Loucy (cell line): ENCODE measurements around the gene PYGM.

ENCODE experiments used
- H2AFZ ChIP-seq: fragments of 200-600 bp; sonication (generic); 2 replicates; pipeline ENCODE4 v1.6.0; 2016; ENCODE audit warnings: antibody characterized with exemption, mild to moderate bottlenecking, low read length, moderate library complexity
- H3F3A ChIP-seq: fragments of 200-600 bp; 2 replicates; pipeline ENCODE4 v1.6.0; 2016; ENCODE audit warnings: antibody characterized with exemption, low read depth, mild to moderate bottlenecking
- H3K27me3 ChIP-seq: fragments of 200-600 bp; sonication (generic); 2 replicates; pipeline ENCODE4 v1.6.1; 2014; ENCODE audit warnings: low read length, mild to moderate bottlenecking; ENCODE audit not compliant: insufficient read depth, poor library complexity, severe bottlenecking
- H3K36me3 ChIP-seq: fragments of 200-600 bp; sonication (generic); 2 replicates; pipeline ENCODE4 v1.6.1; 2016; ENCODE audit warnings: low read length; ENCODE audit not compliant: insufficient read depth
- H3K4me1 ChIP-seq: fragments of 200-600 bp; sonication (generic); 2 replicates; pipeline ENCODE4 v1.5.1; 2014; ENCODE audit warnings: low read length, mild to moderate bottlenecking; ENCODE audit not compliant: insufficient read depth, poor library complexity, severe bottlenecking
- H3K4me2 ChIP-seq: fragments of 200-600 bp; sonication (generic); 2 replicates; pipeline ENCODE4 v1.6.0; 2014; ENCODE audit warnings: antibody characterized with exemption, low read length, low read depth, mild to moderate bottlenecking; ENCODE audit not compliant: poor library complexity, severe bottlenecking
- H3K4me3 ChIP-seq: fragments of 200-600 bp; sonication (generic); 2 replicates; pipeline ENCODE4 v1.5.1; 2014; ENCODE audit warnings: low read length, mild to moderate bottlenecking, mixed read lengths; ENCODE audit not compliant: poor library complexity, severe bottlenecking
- H3K79me2 ChIP-seq: fragments of 200-600 bp; sonication (generic); 2 replicates; pipeline ENCODE4 v1.6.1; 2014; ENCODE audit warnings: low read length; ENCODE audit not compliant: insufficient read depth
- H3K9ac ChIP-seq: fragments of 200-600 bp; sonication (generic); 2 replicates; pipeline ENCODE4 v1.6.0; 2014; ENCODE audit warnings: mild to moderate bottlenecking, low read depth, low read length, moderate library complexity; ENCODE audit not compliant: poor library complexity, severe bottlenecking
- H3K9me2 ChIP-seq: fragments of 200-600 bp; sonication (generic); replicated peaks from 2 replicates; pipeline ENCODE4 v1.6.1; 2016; ENCODE audit warnings: low read depth, low read length, mixed read lengths
- H3K9me3 ChIP-seq: fragments of 200-600 bp; sonication (generic); 2 replicates; pipeline ENCODE4 v1.6.1; 2014; ENCODE audit warnings: mild to moderate bottlenecking, antibody characterized with exemption, low read length, low read depth; ENCODE audit not compliant: insufficient read depth
- H4K20me1 ChIP-seq: fragments of 200-600 bp; sonication (generic); 2 replicates; pipeline ENCODE4 v1.6.0; 2014; ENCODE audit warnings: antibody characterized with exemption, low read length, mild to moderate bottlenecking; ENCODE audit not compliant: insufficient read depth, poor library complexity, severe bottlenecking
- EZH2phosphoT487 ChIP-seq: fragments of 200-600 bp; IDR thresholded peaks from 2 replicates; pipeline ENCODE4 v1.6.1; 2018; ENCODE audit warnings: antibody characterized with exemption, mild to moderate bottlenecking, moderate library complexity, borderline replicate concordance
- TF ChIP-seq, protein P1 (sequence below): fragments of 200-600 bp; sonication (generic); conservative IDR thresholded peaks from 2 replicates; pipeline ENCODE4 v1.5.1; 2014; ENCODE audit warnings: mild to moderate bottlenecking, antibody characterized with exemption, low read length

Gene PYGM

DNA sequence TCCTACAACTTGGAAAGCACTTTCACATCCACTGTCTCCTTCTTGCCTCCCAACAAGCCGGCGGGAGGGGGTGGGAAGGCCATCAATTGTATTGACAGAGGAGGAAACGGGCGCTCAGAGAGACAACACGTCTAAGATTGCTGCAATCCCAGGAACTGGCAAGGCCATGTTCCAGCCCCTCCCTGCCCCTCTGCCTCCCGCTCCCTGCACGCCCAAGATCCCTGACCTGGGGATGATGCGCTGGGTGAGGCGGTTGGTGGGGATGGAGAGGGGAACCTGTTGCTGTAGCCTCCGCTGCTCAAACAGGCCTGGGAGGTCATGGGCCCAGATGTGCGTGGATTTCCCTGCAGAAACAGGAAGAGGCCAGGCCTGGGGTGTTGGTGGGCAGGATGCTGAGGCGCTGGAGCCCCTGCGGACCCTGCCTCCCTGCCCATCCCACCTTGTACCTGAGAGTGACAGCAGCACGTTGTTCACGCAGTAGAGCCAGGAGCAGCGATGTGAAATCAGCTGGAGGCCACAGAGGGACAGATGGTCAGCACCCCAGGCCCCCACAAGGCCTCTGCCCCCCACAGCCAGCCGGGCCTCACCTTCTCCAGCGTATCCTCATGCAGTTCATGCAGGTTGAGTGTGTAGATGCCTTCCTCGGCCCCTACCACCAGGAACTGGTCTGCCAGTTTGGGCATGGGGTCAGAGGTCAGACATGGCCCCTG lies 36.4 kb upstream of the PYGM start:
- Histone ChIP-seq H3K27me3 (no peaks in the 10 kb centered on the region), H3K9me2 (no peaks in the 10 kb centered on the region), H3K9ac (peak overlapping the region; percentile 61), H3K9me3 (no peaks in the 10 kb centered on the region), H3K79me2 (no peaks in the 10 kb centered on the region), H3F3A (peaks cover 2% of the 10 kb centered on the region; the same call in 1 of the 2 replicates), H3K4me3 (peak overlapping the region; percentile 42), H2AFZ (no peak overlapping the region), H3K4me2 (peak overlapping the region; percentile 66), H3K4me1 (peaks cover 52% of the 10 kb centered on the region), H3K36me3 (no peaks in the 10 kb centered on the region), H4K20me1 (no peaks in the 10 kb centered on the region)
- TF ChIP-seq, protein P1, sequence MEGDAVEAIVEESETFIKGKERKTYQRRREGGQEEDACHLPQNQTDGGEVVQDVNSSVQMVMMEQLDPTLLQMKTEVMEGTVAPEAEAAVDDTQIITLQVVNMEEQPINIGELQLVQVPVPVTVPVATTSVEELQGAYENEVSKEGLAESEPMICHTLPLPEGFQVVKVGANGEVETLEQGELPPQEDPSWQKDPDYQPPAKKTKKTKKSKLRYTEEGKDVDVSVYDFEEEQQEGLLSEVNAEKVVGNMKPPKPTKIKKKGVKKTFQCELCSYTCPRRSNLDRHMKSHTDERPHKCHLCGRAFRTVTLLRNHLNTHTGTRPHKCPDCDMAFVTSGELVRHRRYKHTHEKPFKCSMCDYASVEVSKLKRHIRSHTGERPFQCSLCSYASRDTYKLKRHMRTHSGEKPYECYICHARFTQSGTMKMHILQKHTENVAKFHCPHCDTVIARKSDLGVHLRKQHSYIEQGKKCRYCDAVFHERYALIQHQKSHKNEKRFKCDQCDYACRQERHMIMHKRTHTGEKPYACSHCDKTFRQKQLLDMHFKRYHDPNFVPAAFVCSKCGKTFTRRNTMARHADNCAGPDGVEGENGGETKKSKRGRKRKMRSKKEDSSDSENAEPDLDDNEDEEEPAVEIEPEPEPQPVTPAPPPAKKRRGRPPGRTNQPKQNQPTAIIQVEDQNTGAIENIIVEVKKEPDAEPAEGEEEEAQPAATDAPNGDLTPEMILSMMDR: no peak
- no peak for TF ChIP-seq EZH2phosphoT487

DNA sequence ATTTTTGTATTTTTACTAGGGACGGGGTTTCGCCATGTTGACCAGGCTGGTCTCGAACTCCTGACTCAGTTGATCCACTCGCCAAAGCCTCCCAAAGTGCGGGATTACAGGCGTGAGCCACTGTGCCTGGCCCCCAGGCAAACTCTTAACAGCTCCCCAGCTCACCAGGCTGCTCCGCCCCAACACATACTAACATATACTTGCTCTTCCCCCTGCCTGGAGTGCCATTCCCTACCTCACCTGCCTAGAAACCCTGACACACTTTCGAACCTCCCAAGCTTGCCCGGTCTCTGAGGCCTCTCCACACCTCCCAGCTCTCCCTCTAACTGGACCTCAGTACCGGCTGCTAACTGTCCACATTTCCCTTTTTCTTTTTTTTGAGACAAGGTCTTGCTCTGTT lies 34.8 kb upstream of the PYGM start:
- H3K79me2 ChIP-seq: no peaks in the 10 kb centered on the region

DNA sequence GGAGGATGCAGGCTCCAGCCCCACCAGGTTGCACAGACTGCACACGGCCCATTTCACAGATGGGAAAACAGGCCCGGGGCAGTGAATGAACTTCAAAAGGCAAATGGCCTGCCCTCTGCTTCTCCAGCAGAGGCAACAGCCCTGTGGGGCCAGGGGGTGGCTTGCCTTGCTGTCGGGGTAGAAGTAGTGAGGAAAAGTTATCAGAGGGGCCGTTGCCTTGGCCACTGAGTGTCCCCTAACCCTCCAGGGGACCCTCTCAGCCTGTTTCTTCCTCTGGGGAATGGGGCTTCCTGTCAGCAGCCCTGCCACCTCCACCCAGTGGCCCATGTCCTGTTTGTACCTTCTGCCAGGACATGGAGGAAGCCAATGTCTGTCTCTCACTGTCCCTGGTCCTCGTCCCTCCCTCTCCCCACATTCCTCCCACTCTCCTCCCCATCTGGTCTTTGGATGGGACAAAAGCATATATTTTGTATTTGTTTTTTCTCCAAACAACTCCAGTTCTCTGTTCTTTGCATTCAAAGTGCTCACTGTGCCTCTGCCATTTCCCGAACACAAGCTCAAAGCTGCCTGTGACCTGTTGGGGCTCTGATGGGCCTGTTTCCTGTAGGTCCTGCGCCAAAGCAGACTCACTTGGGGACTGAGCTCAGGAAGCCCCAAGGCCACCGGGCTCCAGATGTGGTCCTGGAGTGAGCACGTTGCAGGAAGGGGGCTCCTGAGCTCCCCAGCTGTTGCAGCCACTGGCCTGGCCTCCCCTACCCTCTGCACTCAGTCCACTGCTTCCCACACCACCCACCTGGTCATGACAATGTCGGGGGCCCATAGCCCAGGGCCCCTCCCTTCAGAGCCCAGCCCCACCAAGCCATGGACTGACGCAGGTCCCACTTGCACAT lies 33.7 kb upstream of the PYGM start:
- no peaks in the 10 kb centered on the region for H3K27me3 ChIP-seq
- peaks cover 35% of the 10 kb centered on the region for H3K4me1 ChIP-seq
- no peaks in the 10 kb centered on the region for H3K79me2 ChIP-seq
- H3K4me3 ChIP-seq: peak overlapping the region; percentile 0
- TF ChIP-seq, protein P1: no peak
- no peak for TF ChIP-seq EZH2phosphoT487
- no peaks in the 10 kb centered on the region for H3K9me2 ChIP-seq
- H3K9ac ChIP-seq: peak overlapping the region; percentile 44
- H4K20me1 ChIP-seq: no peaks in the 10 kb centered on the region
- H3F3A ChIP-seq: peaks cover 2% of the 10 kb centered on the region; the same call in 1 of the 2 replicates
- no peaks in the 10 kb centered on the region for H3K36me3 ChIP-seq
- peak overlapping the region; percentile 79 for H2AFZ ChIP-seq
- peak overlapping the region; percentile 41 for H3K4me2 ChIP-seq
- H3K9me3 ChIP-seq: no peaks in the 10 kb centered on the region

More for the DNA sequence above, 34.8 kb upstream of the PYGM start:
- H3K9me3 ChIP-seq: no peaks in the 10 kb centered on the region
- TF ChIP-seq, protein P1: no peak
- no peak for TF ChIP-seq EZH2phosphoT487
- H3K36me3 ChIP-seq: no peaks in the 10 kb centered on the region
- peak overlapping the region; percentile 44 for H3K9ac ChIP-seq
- H3K9me2 ChIP-seq: no peaks in the 10 kb centered on the region
- H3F3A ChIP-seq: peaks cover 2% of the 10 kb centered on the region; the same call in 1 of the 2 replicates
- no peak overlapping the region for H3K4me3 ChIP-seq
- H2AFZ ChIP-seq: no peak overlapping the region
- peaks cover 42% of the 10 kb centered on the region for H3K4me1 ChIP-seq
- H4K20me1 ChIP-seq: no peaks in the 10 kb centered on the region
- no peak overlapping the region for H3K4me2 ChIP-seq
- H3K27me3 ChIP-seq: no peaks in the 10 kb centered on the region
